Measurements from ENCODE around the gene KNTC1.
A peak's percentile ranks its signal among the peaks of the same experiment; 100 is the strongest.
"Not testable (repeated sequence)": the region's sequence is repeated elsewhere in the genome, so short reads cannot be mapped to it uniquely, and the experiment has no call there.

KNTC1 gene

GRCh38 chr12:122513028-122513427 is 14.0 kb upstream of the KNTC1 start:
- not testable (repeated sequence) for DNase-seq

GRCh38 chr12:122513660-122514059 is 13.4 kb upstream of the KNTC1 start:
- no peak for DNase-seq

GRCh38 chr12:122515275-122515674 is 11.8 kb upstream of the KNTC1 start:
- no peak for DNase-seq

GRCh38 chr12:122516544-122517361 is 10.3 kb upstream of the KNTC1 start:
- no peak for DNase-seq

GRCh38 chr12:122517877-122518276 is 9.2 kb upstream of the KNTC1 start:
- no peak for DNase-seq

- no peak for DNase-seq
Measured at GRCh38 chr12:122518908-122519307, 8.1 kb upstream of the KNTC1 start.

- DNase-seq: no peak
Measured at GRCh38 chr12:122519418-122519817, 7.6 kb upstream of the KNTC1 start.

GRCh38 chr12:122520676-122521075 is 6.4 kb upstream of the KNTC1 start:
- DNase-seq: no peak

- DNase-seq: no peak
Measured at GRCh38 chr12:122523280-122523679, 3.8 kb upstream of the KNTC1 start.

- DNase-seq: no peak
Measured at GRCh38 chr12:122523846-122524718, 3.0 kb upstream of the KNTC1 start.

GRCh38 chr12:122527478-122527944 is 462 bp downstream of the KNTC1 start:
- DNase-seq: peak; percentile 15 to 43

- DNase-seq: peak; percentile 8 to 46
Measured at GRCh38 chr12:122528582-122528981, 1.5 kb downstream of the KNTC1 start.

- DNase-seq: no peak
Measured at GRCh38 chr12:122528992-122529391, 1.9 kb downstream of the KNTC1 start.

GRCh38 chr12:122533856-122534255 is 6.8 kb downstream of the KNTC1 start:
- DNase-seq: no peak

GRCh38 chr12:122537021-122537420 is 10.0 kb downstream of the KNTC1 start:
- DNase-seq: no peak

- DNase-seq: no peak
Measured at GRCh38 chr12:122538496-122538895, 11.4 kb downstream of the KNTC1 start.

GRCh38 chr12:122544537-122544936 is 17.5 kb downstream of the KNTC1 start:
- no peak for DNase-seq

- no peak for DNase-seq
Measured at GRCh38 chr12:122545855-122546254, 18.8 kb downstream of the KNTC1 start.

- no peak for DNase-seq
Measured at GRCh38 chr12:122547330-122547729, 20.3 kb downstream of the KNTC1 start.

- no peak for DNase-seq
Measured at GRCh38 chr12:122558745-122559641, 31.9 kb downstream of the KNTC1 start.

- no peak for DNase-seq
Measured at GRCh38 chr12:122560138-122560537, 33.1 kb downstream of the KNTC1 start.

- no peak for DNase-seq
Measured at GRCh38 chr12:122563361-122563760, 36.3 kb downstream of the KNTC1 start.

GRCh38 chr12:122566816-122567215 is 39.8 kb downstream of the KNTC1 start:
- not testable (repeated sequence) for DNase-seq
